Bone marrow (tissue), 2 donors: ENCODE data around the gene GSTT2B.
"Not testable (repeated sequence)": the region's sequence is repeated elsewhere in the genome, so short reads cannot be mapped to it uniquely, and the experiment has no call there.

ENCODE experiments used
- DNase-seq, 2 donors: peaks; one replicate each; lab custom pipeline; 2025; lab: John Stamatoyannopoulos, UW

The GSTT2B gene

DNA sequence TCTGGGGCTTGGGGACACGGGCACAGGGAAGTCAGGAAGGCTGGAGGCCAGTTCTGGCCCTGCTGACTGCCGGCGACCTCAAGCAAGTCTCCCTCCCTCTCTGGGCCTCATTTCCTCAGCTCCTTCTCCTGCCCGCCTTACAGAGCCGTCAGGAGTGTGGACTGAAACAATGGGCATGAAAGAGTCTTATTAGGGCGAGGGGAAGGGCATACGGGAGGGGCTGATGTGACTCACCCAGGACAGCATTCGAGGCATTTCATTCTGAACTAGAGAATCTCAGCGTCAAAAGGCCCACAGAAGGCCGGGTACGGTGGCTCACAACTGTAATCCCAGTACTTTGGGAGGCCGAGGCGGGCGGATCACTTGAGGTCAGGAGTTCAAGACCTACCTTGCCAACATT is 20.8 kb downstream of the GSTT2B start:
- not testable (repeated sequence) for DNase-seq

- DNase-seq = no peak
Observed at GRCh38 chr22:23939017-23939357, 22.0 kb downstream of the GSTT2B start.

- no peak for DNase-seq
Observed at GRCh38 chr22:23938328-23939016, 22.5 kb downstream of the GSTT2B start.

GRCh38 chr22:23926561-23926960 is 34.4 kb downstream of the GSTT2B start:
- DNase-seq = no peak

GRCh38 chr22:23925020-23925606 is 35.9 kb downstream of the GSTT2B start:
- no peak for DNase-seq

GRCh38 chr22:23922921-23923320 is 38.1 kb downstream of the GSTT2B start:
- DNase-seq = peak in 1 of 2 donors; percentile 24

DNA sequence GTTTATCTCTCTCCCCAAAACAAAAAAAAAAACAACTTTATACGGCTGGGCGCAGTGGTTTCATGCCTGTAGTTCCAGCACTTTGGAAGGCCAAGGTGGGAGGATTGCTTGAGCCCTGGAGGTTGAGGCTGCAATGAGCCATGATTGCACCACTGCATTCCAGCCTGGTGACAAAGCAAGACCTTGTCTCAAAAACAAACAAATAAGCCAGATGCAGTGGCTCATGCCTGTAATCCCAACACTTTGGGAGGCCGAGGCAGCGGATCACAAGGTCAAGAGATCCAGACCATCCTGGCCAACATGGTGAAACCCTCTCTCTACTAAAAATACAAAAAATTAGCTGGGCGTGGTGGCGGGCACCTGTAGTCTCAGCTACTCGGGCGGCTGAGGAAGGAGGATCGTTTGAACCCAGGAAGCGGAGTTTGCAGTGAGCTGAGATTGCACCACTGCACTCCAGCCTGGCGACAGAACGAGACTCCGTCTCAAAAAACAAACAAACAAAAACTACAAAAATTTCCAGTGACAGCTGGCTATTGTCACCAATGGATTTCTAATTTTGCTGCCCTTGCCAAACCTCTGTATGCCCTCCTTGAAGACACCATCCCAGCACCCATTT is 39.3 kb downstream of the GSTT2B start:
- DNase-seq = not testable (repeated sequence)

DNA sequence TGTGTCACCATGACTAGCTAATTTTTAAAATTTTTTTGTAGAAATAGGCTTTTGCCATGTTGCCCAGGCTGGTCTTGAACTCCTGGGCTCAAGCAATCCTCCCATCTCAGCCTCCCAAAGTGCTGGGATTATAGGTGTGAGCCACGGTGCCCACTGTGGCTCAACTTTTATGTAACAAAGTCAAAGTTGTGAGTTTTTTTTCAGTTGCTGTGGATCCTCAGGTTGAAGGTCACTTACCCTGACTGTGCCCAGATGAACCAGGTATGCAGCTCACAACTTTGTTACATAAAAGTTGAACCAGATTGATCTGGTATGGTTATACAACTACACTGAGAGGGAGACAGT is 40.8 kb downstream of the GSTT2B start:
- not testable (repeated sequence) for DNase-seq

- no peak for DNase-seq
Observed at GRCh38 chr22:23915290-23915689, 45.7 kb downstream of the GSTT2B start.

GRCh38 chr22:23913661-23914353 is 47.2 kb downstream of the GSTT2B start:
- peak; percentile 93 to 97 for DNase-seq

GRCh38 chr22:23913306-23913660 is 47.7 kb downstream of the GSTT2B start:
- DNase-seq = no peak

GRCh38 chr22:23912293-23912903 is 48.6 kb downstream of the GSTT2B start:
- DNase-seq = no peak

- no peak for DNase-seq
Observed at GRCh38 chr22:23911318-23911980, 49.5 kb downstream of the GSTT2B start.

DNA sequence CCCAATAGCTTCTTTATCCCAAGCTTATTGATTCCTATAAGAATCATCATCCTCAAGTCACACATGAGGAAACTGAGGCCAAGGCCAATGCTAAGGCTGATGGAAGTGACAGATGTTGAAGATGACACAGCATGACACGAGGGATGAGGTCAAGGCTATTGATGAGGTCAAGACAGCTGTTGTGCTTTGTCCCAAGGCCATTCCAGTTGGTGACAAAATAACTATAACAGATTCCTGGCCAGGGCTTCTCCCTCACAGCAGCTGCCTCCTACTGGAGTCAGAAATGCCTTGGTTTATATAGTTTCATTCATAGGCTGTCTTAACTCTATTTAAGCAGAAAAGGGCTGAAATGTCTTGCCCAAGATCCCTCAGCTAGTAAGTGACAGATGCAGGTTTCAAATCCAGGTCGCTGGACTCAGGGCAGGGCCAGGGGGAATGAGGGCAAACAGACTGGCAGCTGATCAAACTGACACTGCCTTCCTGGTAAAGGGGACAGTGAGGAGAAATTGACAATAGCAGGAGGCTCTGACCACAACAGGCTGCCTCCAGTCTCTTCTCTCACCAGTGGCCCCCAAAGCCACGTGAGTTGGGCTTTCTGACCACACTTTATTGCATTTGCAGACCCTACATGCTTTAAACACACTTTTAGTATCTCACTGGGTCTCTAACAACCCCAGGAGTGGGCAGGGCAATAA is 50.4 kb downstream of the GSTT2B start:
- no peak for DNase-seq

DNA sequence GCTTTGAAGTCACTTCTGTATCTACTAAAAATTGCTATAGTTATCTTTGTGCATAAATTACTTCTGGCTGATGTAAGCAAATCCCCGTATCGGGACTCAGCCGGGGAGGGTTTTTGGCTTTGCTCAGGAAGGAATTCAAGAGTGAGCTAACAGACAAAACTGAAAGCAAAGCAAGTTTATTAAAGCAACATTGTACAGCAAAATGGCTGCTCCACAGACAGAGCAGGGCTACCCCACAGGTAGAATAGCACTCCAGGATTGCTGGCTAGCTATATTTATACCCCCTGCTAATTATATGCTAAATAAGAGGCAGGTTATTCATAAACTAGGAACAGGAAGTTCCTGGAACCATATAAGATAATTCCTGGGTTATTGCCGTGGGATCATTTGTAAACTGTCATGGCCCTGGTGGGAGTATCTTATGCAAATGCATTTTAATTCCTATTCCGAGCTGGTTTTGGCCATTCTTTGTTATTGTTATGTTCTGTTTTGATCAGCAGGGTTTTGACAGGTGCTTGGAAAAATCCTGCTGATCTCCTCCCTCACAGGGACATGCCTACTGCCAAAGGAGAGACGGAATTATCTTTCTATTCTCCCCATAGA is 51.6 kb downstream of the GSTT2B start:
- DNase-seq = no peak

DNA sequence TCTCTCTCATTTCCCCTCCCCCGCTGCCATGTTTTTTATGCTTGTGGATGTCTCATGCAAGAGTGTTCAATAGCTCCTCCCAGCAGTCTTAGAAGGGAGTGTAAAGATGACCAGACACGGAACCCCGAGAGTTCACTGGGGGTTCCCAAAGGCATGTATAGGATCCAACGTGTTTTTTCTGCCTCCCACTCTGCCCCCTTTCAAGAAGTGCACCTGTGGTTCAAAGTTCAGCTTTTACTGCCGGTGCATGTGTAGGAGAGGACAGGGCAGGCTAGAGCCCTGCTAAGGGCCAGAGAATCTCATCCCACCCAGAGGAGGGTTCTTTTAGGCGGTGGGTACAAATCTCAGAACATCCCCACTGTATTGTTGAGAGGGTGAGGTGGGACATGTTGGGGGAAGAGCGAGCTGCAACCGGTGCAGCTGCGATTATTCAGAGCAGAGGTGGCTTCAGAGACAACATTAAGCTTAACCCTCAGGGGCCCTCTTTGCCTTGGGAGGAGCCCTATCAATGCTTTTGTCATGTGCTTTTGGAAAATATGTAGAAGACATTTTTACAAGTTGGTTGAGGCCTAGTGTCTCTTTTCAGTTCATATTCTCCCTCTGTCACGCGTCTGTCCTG is 52.3 kb downstream of the GSTT2B start:
- no peak for DNase-seq

DNA sequence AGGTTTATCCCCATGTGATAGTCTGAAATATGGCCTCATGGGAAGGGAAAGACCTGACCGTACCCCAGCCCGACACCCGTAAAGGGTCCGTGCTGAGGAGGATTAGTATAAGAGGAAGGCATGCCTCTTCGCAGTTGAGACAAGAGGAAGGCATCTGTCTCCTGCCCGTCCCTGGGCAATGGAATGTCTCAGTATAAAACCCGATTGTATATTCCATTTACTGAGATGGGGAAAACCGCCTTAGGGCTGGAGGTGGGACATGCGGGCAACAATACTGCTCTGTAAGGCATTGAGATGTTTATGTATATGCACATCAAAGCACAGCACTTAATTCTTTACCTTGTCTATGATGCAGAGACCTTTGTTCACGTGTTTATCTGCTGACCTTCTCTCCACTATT is 53.6 kb downstream of the GSTT2B start:
- DNase-seq = not testable (repeated sequence)
